Cardiac fibroblast (primary cell): ENCODE data around the gene TNS3.

Experiments used
- DNase-seq, 2 donors: peaks; one replicate each; pipeline versions ENCODE4 v3.0.0 to v3.0.0-alpha.2; 2010; ENCODE audit warnings: low read depth in 2 of 2
- H3K4me3 ChIP-seq, 2 donors: replicated peaks in 1 of 2; 1 replicate in 1 of 2; 2 replicates in 1 of 2; pipeline ENCODE4 v1.5.1; 2011; ENCODE audit warnings: low read depth in 2 of 2, low read length in 2 of 2, mild to moderate bottlenecking in 2 of 2, moderate library complexity in 1 of 2
- CTCF ChIP-seq: IDR thresholded peaks from one replicate; pipeline ENCODE4 v1.5.1; 2011; ENCODE audit warnings: low read depth, mild to moderate bottlenecking, low read length, inconsistent platforms

Gene TNS3

GRCh38 chr7:47418601-47419309, 163.2 kb downstream of the TNS3 start:
- peak in 1 of 2 donors; percentile 70 for DNase-seq
- no peak for TF ChIP-seq CTCF
- H3K4me3 ChIP-seq, result no peak overlapping the region

DNA sequence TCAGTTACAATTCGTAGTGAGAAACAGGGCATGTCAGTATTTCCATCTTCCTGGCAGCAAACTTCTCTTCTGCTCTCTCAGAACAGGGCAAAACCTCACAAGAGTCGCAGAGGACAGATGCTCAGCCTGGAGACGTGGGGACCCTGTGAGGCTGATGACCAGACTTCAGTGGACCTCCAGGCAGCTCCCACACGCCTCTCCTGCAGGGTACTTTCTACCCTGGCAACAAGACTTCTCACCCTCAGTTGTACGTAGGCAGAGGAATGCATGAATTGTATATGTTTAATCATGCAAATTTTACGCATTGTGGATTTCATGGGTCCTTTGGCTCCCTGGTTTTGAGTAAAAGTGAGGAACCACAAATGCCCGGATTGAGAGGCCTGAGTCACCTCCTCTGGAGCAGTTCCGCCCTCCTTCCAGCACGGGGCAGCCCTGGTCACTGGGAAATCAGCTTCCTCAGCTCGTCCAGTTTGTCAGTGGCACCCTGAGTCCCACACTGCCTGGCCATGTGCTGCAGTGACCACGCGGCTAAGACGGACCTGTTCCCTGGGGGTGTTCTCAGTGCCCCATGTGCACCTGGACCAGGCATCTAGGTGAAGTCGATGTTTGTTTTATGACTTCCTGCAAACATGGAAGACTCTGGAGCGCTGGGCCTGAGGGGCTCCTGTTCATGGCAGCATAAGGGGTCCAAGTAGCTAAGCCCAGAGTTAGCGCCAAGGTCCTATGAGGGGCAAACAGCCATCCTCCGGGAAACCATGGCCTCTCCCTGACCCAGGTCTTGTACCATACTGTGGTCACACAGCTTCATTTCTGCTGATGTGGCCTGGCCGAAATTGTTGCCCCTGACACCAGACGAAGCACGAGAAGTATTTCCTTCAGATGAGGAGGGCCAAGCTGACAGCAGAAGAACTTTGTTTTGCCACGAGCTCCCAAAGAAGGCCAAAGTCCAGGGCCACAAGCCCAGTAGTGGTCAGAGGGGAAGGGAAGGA, 165.1 kb downstream of the TNS3 start:
- no peak overlapping the region for H3K4me3 ChIP-seq
- DNase-seq, result no peak

GRCh38 chr7:47415318-47416212, 166.3 kb downstream of the TNS3 start:
- H3K4me3 ChIP-seq, result no peak overlapping the region
- no peak for DNase-seq
- no peak for TF ChIP-seq CTCF

More for the DNA sequence above, 165.1 kb downstream of the TNS3 start:
- TF ChIP-seq CTCF, result no peak

GRCh38 chr7:47414342-47415317, 167.3 kb downstream of the TNS3 start:
- DNase-seq, result no peak
- no peak overlapping the region for H3K4me3 ChIP-seq
- TF ChIP-seq CTCF, result no peak

- H3K4me3 ChIP-seq, result no peak overlapping the region
- DNase-seq, result no peak
- TF ChIP-seq CTCF, result no peak
Observed at GRCh38 chr7:47413526-47414341, 168.2 kb downstream of the TNS3 start.
